Activated CD4-positive, alpha-beta memory T cell treated with anti-CD3 and anti-CD28 coated beads for 36 hours (primary cell): ENCODE results near the gene PDZD2. TPM values are rescaled to one million over a fixed set of nuclear protein-coding genes. Genes with fewer than 3 reads are reported as not detected.

Experiments
- CTCF ChIA-PET: fragments of 350-600 bp; sonication (Branson Sonifier 250); formaldehyde crosslinking; loops from one replicate; lab custom pipeline; 2021; ENCODE audit warnings: antibody characterized with exemption, inconsistent platforms; lab: Charles Lee
- POLR2A ChIA-PET: fragments of 350-600 bp; sonication (Branson Sonifier 250); formaldehyde crosslinking; loops from one replicate; lab custom pipeline; 2021; ENCODE audit warnings: antibody characterized with exemption; lab: Charles Lee
- DNase-seq: peaks from one replicate; pipeline ENCODE4 v3.0.0-alpha.2; 2020
- H3K27ac Mint-ChIP-seq: one replicate; pipeline ENCODE4 v1.8.0; 2021; ENCODE audit warnings: mixed read lengths
- H3K27me3 Mint-ChIP-seq: one replicate; pipeline ENCODE4 v1.8.0; 2021; ENCODE audit warnings: mixed read lengths
- H3K36me3 Mint-ChIP-seq: one replicate; pipeline ENCODE4 v1.8.0; 2021; ENCODE audit warnings: mixed read lengths
- H3K4me1 Mint-ChIP-seq: one replicate; pipeline ENCODE4 v1.8.0; 2021; ENCODE audit warnings: low read depth, mixed read lengths
- H3K4me3 Mint-ChIP-seq: one replicate; pipeline ENCODE4 v1.8.0; 2021; ENCODE audit warnings: mild to moderate bottlenecking, mixed read lengths
- H3K9me3 Mint-ChIP-seq: one replicate; pipeline ENCODE4 v1.8.0; 2021; ENCODE audit warnings: mixed read lengths
- intact Hi-C: fragments of 100-400 bp; cut with micrococcal nuclease; formaldehyde crosslinking; loops from one replicate; pipeline ENCODE4 v1.15.1; 2023
- total RNA-seq, 2 experiments: library from RNA; stranded (reverse); gene quantifications; one replicate each; pipeline ENCODE4 v1.2.3, GENCODE V29; 2021

Gene PDZD2
- total RNA-seq, 2 experiments from 2014 or later, result not detected

- Mint-ChIP-seq H3K27me3 (no peaks in the 10 kb centered on the region), H3K4me1 (no peaks in the 10 kb centered on the region), H3K36me3 (no peaks in the 10 kb centered on the region), H3K9me3 (no peaks in the 10 kb centered on the region), H3K4me3 (no peak overlapping the region), H3K27ac (no peak overlapping the region)
- POLR2A ChIA-PET, result no interaction called here
- CTCF ChIA-PET, result interaction anchor here (0.7 kb wide), 1 partner anchor 169 kb away, joined by 3 read pairs; no protein-coding TSS in a partner anchor
- intact Hi-C loops, result no loop called here
- DNase-seq, result no peak
These were observed 403.6 kb downstream of the PDZD2 start for GRCh38 chr5:32042551-32042961.

GRCh38 chr5:32043105-32043504 lies 404.2 kb downstream of the PDZD2 start:
- Mint-ChIP-seq H3K4me3 (no peak overlapping the region), H3K36me3 (no peaks in the 10 kb centered on the region), H3K27ac (no peak overlapping the region), H3K27me3 (no peaks in the 10 kb centered on the region), H3K9me3 (no peaks in the 10 kb centered on the region), H3K4me1 (no peaks in the 10 kb centered on the region)
- no peak for DNase-seq
- intact Hi-C loops, result no loop called here
- ChIA-PET POLR2A (no interaction called here), CTCF (no interaction called here)

GRCh38 chr5:32044434-32044833 lies 405.5 kb downstream of the PDZD2 start:
- no peak overlapping the region for H3K27ac Mint-ChIP-seq

GRCh38 chr5:32044939-32045338 lies 406.0 kb downstream of the PDZD2 start:
- no peak overlapping the region for H3K4me3 Mint-ChIP-seq
- no peaks in the 10 kb centered on the region for H3K4me1 Mint-ChIP-seq
- intact Hi-C loops, result no loop called here
- CTCF ChIA-PET, result no interaction called here
- no peaks in the 10 kb centered on the region for H3K9me3 Mint-ChIP-seq
- no peaks in the 10 kb centered on the region for H3K27me3 Mint-ChIP-seq
- POLR2A ChIA-PET, result no interaction called here
- no peak overlapping the region for H3K27ac Mint-ChIP-seq
- no peaks in the 10 kb centered on the region for H3K36me3 Mint-ChIP-seq
- no peak for DNase-seq

More at GRCh38 chr5:32044434-32044833, 405.5 kb downstream of the PDZD2 start:
- CTCF ChIA-PET, result no interaction called here
- Mint-ChIP-seq H3K36me3 (no peaks in the 10 kb centered on the region), H3K4me1 (no peaks in the 10 kb centered on the region), H3K4me3 (no peak overlapping the region), H3K27me3 (no peaks in the 10 kb centered on the region), H3K9me3 (no peaks in the 10 kb centered on the region)
- intact Hi-C loops, result no loop called here
- no peak for DNase-seq
- POLR2A ChIA-PET, result no interaction called here

GRCh38 chr5:32047056-32047455 lies 408.1 kb downstream of the PDZD2 start:
- DNase-seq, result no peak
- H3K27ac Mint-ChIP-seq, result no peak overlapping the region
- H3K36me3 Mint-ChIP-seq, result no peaks in the 10 kb centered on the region
- no peaks in the 10 kb centered on the region for H3K27me3 Mint-ChIP-seq
- ChIA-PET CTCF (no interaction called here), POLR2A (no interaction called here)
- H3K4me3 Mint-ChIP-seq, result no peak overlapping the region
- intact Hi-C loops, result no loop called here
- no peaks in the 10 kb centered on the region for H3K4me1 Mint-ChIP-seq
- H3K9me3 Mint-ChIP-seq, result no peaks in the 10 kb centered on the region

- no peaks in the 10 kb centered on the region for H3K9me3 Mint-ChIP-seq
- H3K4me3 Mint-ChIP-seq, result no peak overlapping the region
- POLR2A ChIA-PET, result no interaction called here
- intact Hi-C loops, result no loop called here
- H3K27me3 Mint-ChIP-seq, result peaks cover 1% of the 10 kb centered on the region
- no peaks in the 10 kb centered on the region for H3K36me3 Mint-ChIP-seq
- CTCF ChIA-PET, result interaction anchor here (0.8 kb wide), 1 partner anchor 25 kb away, joined by 4 read pairs; no protein-coding TSS in a partner anchor
- no peaks in the 10 kb centered on the region for H3K4me1 Mint-ChIP-seq
- no peak overlapping the region for H3K27ac Mint-ChIP-seq
- DNase-seq, result no peak
These were observed 412.9 kb downstream of the PDZD2 start for GRCh38 chr5:32051796-32052195.

GRCh38 chr5:32055891-32056866 lies 417.2 kb downstream of the PDZD2 start:
- H3K9me3 Mint-ChIP-seq, result no peaks in the 10 kb centered on the region
- intact Hi-C loops, result no loop called here
- H3K4me3 Mint-ChIP-seq, result no peak overlapping the region
- H3K27me3 Mint-ChIP-seq, result peaks cover 4% of the 10 kb centered on the region
- ChIA-PET POLR2A (no interaction called here), CTCF (no interaction called here)
- DNase-seq, result no peak
- no peaks in the 10 kb centered on the region for H3K36me3 Mint-ChIP-seq
- no peaks in the 10 kb centered on the region for H3K4me1 Mint-ChIP-seq
- no peak overlapping the region for H3K27ac Mint-ChIP-seq

GRCh38 chr5:32057187-32058096 lies 418.5 kb downstream of the PDZD2 start:
- peaks cover 4% of the 10 kb centered on the region for H3K27me3 Mint-ChIP-seq
- H3K9me3 Mint-ChIP-seq, result no peaks in the 10 kb centered on the region
- H3K4me3 Mint-ChIP-seq, result no peak overlapping the region
- H3K36me3 Mint-ChIP-seq, result no peaks in the 10 kb centered on the region
- intact Hi-C loops, result no loop called here
- no peak for DNase-seq
- ChIA-PET POLR2A (no interaction called here), CTCF (interaction anchor here (1.0 to 1.1 kb wide), 2 partner anchors 19 to 465 kb away, joined by 3 to 4 read pairs; no protein-coding TSS in a partner anchor)
- H3K4me1 Mint-ChIP-seq, result no peaks in the 10 kb centered on the region
- no peak overlapping the region for H3K27ac Mint-ChIP-seq

GRCh38 chr5:32058101-32058500 lies 419.2 kb downstream of the PDZD2 start:
- no peaks in the 10 kb centered on the region for H3K36me3 Mint-ChIP-seq
- H3K27ac Mint-ChIP-seq, result no peak overlapping the region
- no peak overlapping the region for H3K4me3 Mint-ChIP-seq
- H3K4me1 Mint-ChIP-seq, result no peaks in the 10 kb centered on the region
- CTCF ChIA-PET, result interaction anchor here (0.6 to 1.1 kb wide), 3 partner anchors 19 to 559 kb away, joined by 3 to 4 read pairs (median 3); no protein-coding TSS in a partner anchor
- POLR2A ChIA-PET, result interaction anchor here (0.5 kb wide), 1 partner anchor 10 kb away, joined by 3 read pairs; no protein-coding TSS in a partner anchor
- no peaks in the 10 kb centered on the region for H3K9me3 Mint-ChIP-seq
- peaks cover 4% of the 10 kb centered on the region for H3K27me3 Mint-ChIP-seq
- no peak for DNase-seq
- intact Hi-C loops, result no loop called here

GRCh38 chr5:32058997-32059396 lies 420.1 kb downstream of the PDZD2 start:
- no peaks in the 10 kb centered on the region for H3K9me3 Mint-ChIP-seq
- no peak overlapping the region for H3K4me3 Mint-ChIP-seq
- intact Hi-C loops, result no loop called here
- DNase-seq, result no peak
- peaks cover 3% of the 10 kb centered on the region for H3K27me3 Mint-ChIP-seq
- ChIA-PET POLR2A (no interaction called here), CTCF (interaction anchor here (0.6 kb wide), 1 partner anchor 559 kb away, joined by 3 read pairs; no protein-coding TSS in a partner anchor)
- no peak overlapping the region for H3K27ac Mint-ChIP-seq
- H3K4me1 Mint-ChIP-seq, result no peaks in the 10 kb centered on the region
- H3K36me3 Mint-ChIP-seq, result no peaks in the 10 kb centered on the region

GRCh38 chr5:32059761-32060530 lies 421.0 kb downstream of the PDZD2 start:
- ChIA-PET CTCF (interaction anchor here (0.6 kb wide), 1 partner anchor 537 kb away, joined by 3 read pairs; no protein-coding TSS in a partner anchor), POLR2A (no interaction called here)
- Mint-ChIP-seq H3K36me3 (no peaks in the 10 kb centered on the region), H3K4me3 (no peak overlapping the region), H3K9me3 (no peaks in the 10 kb centered on the region), H3K4me1 (no peaks in the 10 kb centered on the region), H3K27ac (no peak overlapping the region), H3K27me3 (peaks cover 3% of the 10 kb centered on the region)
- DNase-seq, result no peak
- intact Hi-C loops, result no loop called here
